Pulmonary artery endothelial cell (primary cell): ENCODE measurements around the gene UPB1. TPM values are rescaled to one million over a fixed set of nuclear protein-coding genes. Genes with fewer than 3 reads are reported as not detected.

Source experiments
- DNase-seq: peaks from one replicate; pipeline ENCODE4 v3.0.0-alpha.2; 2011; ENCODE audit warnings: low read depth, low spot score
- total RNA-seq: library from RNA; depleted of rRNA; stranded (reverse); fragments of >200 nt; gene quantifications from 2 replicates; pipeline ENCODE4 v1.2.3, GENCODE V29; 2014

UPB1 gene
- total RNA-seq, 1 donor from 2014 or later = 0.40 TPM

GRCh38 chr22:24503843-24504338 lies 8.8 kb downstream of the UPB1 start:
- DNase-seq = no peak

- DNase-seq = no peak
Measured at GRCh38 chr22:24504540-24504939, 9.4 kb downstream of the UPB1 start.

GRCh38 chr22:24504956-24505736 lies 10.0 kb downstream of the UPB1 start:
- DNase-seq = no peak

GRCh38 chr22:24506802-24507438 lies 11.8 kb downstream of the UPB1 start:
- DNase-seq = no peak

GRCh38 chr22:24507716-24508115 lies 12.6 kb downstream of the UPB1 start:
- no peak for DNase-seq

- no peak for DNase-seq
Measured at GRCh38 chr22:24510637-24511625, 15.8 kb downstream of the UPB1 start.

- no peak for DNase-seq
Measured at GRCh38 chr22:24512043-24512442, 16.9 kb downstream of the UPB1 start.

GRCh38 chr22:24513378-24514240 lies 18.5 kb downstream of the UPB1 start:
- no peak for DNase-seq

- no peak for DNase-seq
Measured at GRCh38 chr22:24514241-24515026, 19.3 kb downstream of the UPB1 start.

GRCh38 chr22:24515027-24515338 lies 19.9 kb downstream of the UPB1 start:
- DNase-seq = no peak

- DNase-seq = no peak
Measured at GRCh38 chr22:24516301-24516737, 21.2 kb downstream of the UPB1 start.

- DNase-seq = no peak
Measured at GRCh38 chr22:24517446-24517845, 22.3 kb downstream of the UPB1 start.

- no peak for DNase-seq
Measured at GRCh38 chr22:24518228-24518627, 23.1 kb downstream of the UPB1 start.

- DNase-seq = no peak
Measured at GRCh38 chr22:24518771-24519485, 23.8 kb downstream of the UPB1 start.

GRCh38 chr22:24519496-24519895 lies 24.4 kb downstream of the UPB1 start:
- no peak for DNase-seq

GRCh38 chr22:24521791-24522245 lies 26.7 kb downstream of the UPB1 start:
- DNase-seq = peak; percentile 30

- DNase-seq = no peak
Measured at GRCh38 chr22:24523873-24524272, 28.7 kb downstream of the UPB1 start.

- DNase-seq = no peak
Measured at GRCh38 chr22:24525416-24526037, 30.4 kb downstream of the UPB1 start.

- DNase-seq = no peak
Measured at GRCh38 chr22:24526191-24526590, 31.1 kb downstream of the UPB1 start.
